ENCODE data around the gene LDLRAD3. TPM values are rescaled to one million over a fixed set of nuclear protein-coding genes. Genes with fewer than 3 reads are reported as not detected.
A peak's percentile ranks its signal among the peaks of the same experiment; 100 is the strongest.

Gene LDLRAD3
- total RNA-seq, 1 donor from 2014 or later, result 35.6 TPM

- no peak for TF ChIP-seq EZH2 (IDR thresholded peaks at IDR 0.05)
- no peak for TF ChIP-seq EZH2phosphoT487 (IDR thresholded peaks at IDR 0.05)
- TF ChIP-seq CTCF (IDR thresholded peaks at IDR 0.05), result no peak
- Histone ChIP-seq H2AFZ (replicated peaks) (no peak overlapping the region), H3K27me3 (no peaks in the 10 kb centered on the region), H3K4me3 (no peak overlapping the region), H3K4me2 (no peak overlapping the region), H3K9me3 (ENCODE audit: low read depth) (no peaks in the 10 kb centered on the region), H3F3A (ENCODE audit: low read depth) (peaks cover 36% of the 10 kb centered on the region), H4K20me1 (ENCODE audit: low read depth) (peaks cover 6% of the 10 kb centered on the region), H3K36me3 (no peaks in the 10 kb centered on the region), H3K79me2 (ENCODE audit: low read depth) (peaks cover 62% of the 10 kb centered on the region), H3K4me1 (peaks cover 42% of the 10 kb centered on the region), H3K9ac (no peak overlapping the region), H3K27ac (no peak overlapping the region)
- peaks cover 14% of the 10 kb centered on the region for H3K36me3 Mint-ChIP-seq
- peaks cover 68% of the 10 kb centered on the region for H3K4me1 Mint-ChIP-seq
- H3K4me3 Mint-ChIP-seq, result no peak overlapping the region
- no peak for DNase-seq (ENCODE audit: low spot score)
- no peak overlapping the region for H3K27ac Mint-ChIP-seq
- no peaks in the 10 kb centered on the region for H3K9me3 Mint-ChIP-seq
- H3K27me3 Mint-ChIP-seq (ENCODE audit: insufficient read depth, low read depth), result peaks cover 6% of the 10 kb centered on the region
Observed at GRCh38 chr11:36047344-36047743, 103.5 kb downstream of the LDLRAD3 start.

- H3K9ac ChIP-seq, result no peak overlapping the region
- Mint-ChIP-seq H3K27me3 (ENCODE audit: insufficient read depth, low read depth) (peaks cover 6% of the 10 kb centered on the region), H3K4me3 (peak overlapping the region; percentile 0), H3K9me3 (no peaks in the 10 kb centered on the region), H3K27ac (peak overlapping the region; percentile 91), H3K36me3 (peaks cover 18% of the 10 kb centered on the region), H3K4me1 (peaks cover 71% of the 10 kb centered on the region)
- H3K36me3 ChIP-seq, result no peaks in the 10 kb centered on the region
- no peak for TF ChIP-seq CTCF (IDR thresholded peaks at IDR 0.05)
- TF ChIP-seq EZH2 (IDR thresholded peaks at IDR 0.05), result no peak
- no peak for TF ChIP-seq EZH2phosphoT487 (IDR thresholded peaks at IDR 0.05)
- H3K27me3 ChIP-seq, result no peaks in the 10 kb centered on the region
- DNase-seq (ENCODE audit: low spot score), result no peak
- peaks cover 6% of the 10 kb centered on the region for H4K20me1 ChIP-seq (ENCODE audit: low read depth)
- H3K27ac ChIP-seq, result peak overlapping the region; percentile 57
- peaks cover 36% of the 10 kb centered on the region for H3F3A ChIP-seq (ENCODE audit: low read depth)
- peak overlapping the region; percentile 3 for H3K4me2 ChIP-seq
- H3K4me3 ChIP-seq, result no peak overlapping the region
- H3K4me1 ChIP-seq, result peaks cover 51% of the 10 kb centered on the region
- H3K9me3 ChIP-seq (ENCODE audit: low read depth), result no peaks in the 10 kb centered on the region
- H3K79me2 ChIP-seq (ENCODE audit: low read depth), result peaks cover 63% of the 10 kb centered on the region
- no peak overlapping the region for H2AFZ ChIP-seq (replicated peaks)
Observed at GRCh38 chr11:36048496-36049247, 104.8 kb downstream of the LDLRAD3 start.

GRCh38 chr11:36051235-36052144 is 107.6 kb downstream of the LDLRAD3 start:
- H3K9me3 Mint-ChIP-seq, result peaks cover 4% of the 10 kb centered on the region
- no peaks in the 10 kb centered on the region for H3K36me3 ChIP-seq
- peak overlapping the region; percentile 91 for H3K27ac Mint-ChIP-seq
- no peak overlapping the region for H2AFZ ChIP-seq (replicated peaks)
- peaks cover 4% of the 10 kb centered on the region for H3K27me3 Mint-ChIP-seq (ENCODE audit: insufficient read depth, low read depth)
- no peak overlapping the region for H3K4me3 Mint-ChIP-seq
- no peak for DNase-seq (ENCODE audit: low spot score)
- H3K36me3 Mint-ChIP-seq, result peaks cover 14% of the 10 kb centered on the region
- peaks cover 6% of the 10 kb centered on the region for H4K20me1 ChIP-seq (ENCODE audit: low read depth)
- peak overlapping the region; percentile 24 for H3K4me2 ChIP-seq
- peaks cover 36% of the 10 kb centered on the region for H3F3A ChIP-seq (ENCODE audit: low read depth)
- peaks cover 64% of the 10 kb centered on the region for H3K4me1 Mint-ChIP-seq
- TF ChIP-seq CTCF (IDR thresholded peaks at IDR 0.05), result no peak
- TF ChIP-seq EZH2 (IDR thresholded peaks at IDR 0.05), result no peak
- TF ChIP-seq EZH2phosphoT487 (IDR thresholded peaks at IDR 0.05), result no peak
- no peak overlapping the region for H3K9ac ChIP-seq
- peaks cover 51% of the 10 kb centered on the region for H3K4me1 ChIP-seq
- peak overlapping the region; percentile 4 for H3K27ac ChIP-seq
- no peaks in the 10 kb centered on the region for H3K9me3 ChIP-seq (ENCODE audit: low read depth)
- no peak overlapping the region for H3K4me3 ChIP-seq
- H3K27me3 ChIP-seq, result no peaks in the 10 kb centered on the region
- H3K79me2 ChIP-seq (ENCODE audit: low read depth), result peaks cover 43% of the 10 kb centered on the region
